Loucy (cell line): ENCODE measurements around the gene RFX3.

ENCODE experiments used
- CTCF ChIP-seq: fragments of 200-600 bp; sonication (generic); conservative IDR thresholded peaks from 2 replicates; pipeline ENCODE4 v1.5.1; 2014; ENCODE audit warnings: mild to moderate bottlenecking, antibody characterized with exemption, low read length
- EZH2phosphoT487 ChIP-seq: fragments of 200-600 bp; IDR thresholded peaks from 2 replicates; pipeline ENCODE4 v1.6.1; 2018; ENCODE audit warnings: antibody characterized with exemption, mild to moderate bottlenecking, moderate library complexity, borderline replicate concordance

GRCh38 chr9:3189113-3189861 is 336.5 kb downstream of the RFX3 start:
- no peak for TF ChIP-seq CTCF
- no peak for TF ChIP-seq EZH2phosphoT487
